GM19025 (cell line): Measurements from ENCODE around the gene TTF2.
A peak's percentile ranks its signal among the peaks of the same experiment; 100 is the strongest.

Experiments used
- ATAC-seq: cut with Tn5 transposase; IDR thresholded peaks from one replicate; pipeline ENCODE4 v1.9.1; 2021; ENCODE audit warnings: mild to moderate bottlenecking, low read depth, moderate library complexity; ENCODE audit not compliant: unreplicated experiment

TTF2 gene

GRCh38 chr1:117044217-117044616 lies 15.9 kb upstream of the TTF2 start:
- ATAC-seq = no peak

- ATAC-seq = no peak
Measured at GRCh38 chr1:117045644-117046043, 14.5 kb upstream of the TTF2 start.

GRCh38 chr1:117046781-117047180 lies 13.3 kb upstream of the TTF2 start:
- ATAC-seq = no peak

GRCh38 chr1:117047271-117047670 lies 12.9 kb upstream of the TTF2 start:
- no peak for ATAC-seq

- no peak for ATAC-seq
Measured at GRCh38 chr1:117049857-117050256, 10.3 kb upstream of the TTF2 start.

- ATAC-seq = peak; percentile 89
Measured at GRCh38 chr1:117051224-117052064, 8.7 kb upstream of the TTF2 start.

GRCh38 chr1:117054068-117054467 lies 6.1 kb upstream of the TTF2 start:
- ATAC-seq = no peak

- ATAC-seq = no peak
Measured at GRCh38 chr1:117058810-117059209, 1.3 kb upstream of the TTF2 start.

GRCh38 chr1:117059334-117059677 lies 820 bp upstream of the TTF2 start:
- no peak for ATAC-seq

GRCh38 chr1:117060441-117061317 lies 553 bp downstream of the TTF2 start:
- peak; percentile 6 for ATAC-seq

- peak; percentile 25 for ATAC-seq
Measured at GRCh38 chr1:117061986-117062415, 1.9 kb downstream of the TTF2 start.

GRCh38 chr1:117066367-117066766 lies 6.2 kb downstream of the TTF2 start:
- ATAC-seq = no peak

GRCh38 chr1:117067533-117068370 lies 7.6 kb downstream of the TTF2 start:
- ATAC-seq = peak; percentile 50

- ATAC-seq = no peak
Measured at GRCh38 chr1:117068580-117068979, 8.5 kb downstream of the TTF2 start.

GRCh38 chr1:117069220-117069844 lies 9.2 kb downstream of the TTF2 start:
- no peak for ATAC-seq

GRCh38 chr1:117070124-117070523 lies 10.0 kb downstream of the TTF2 start:
- ATAC-seq = no peak

- ATAC-seq = no peak
Measured at GRCh38 chr1:117076648-117077047, 16.5 kb downstream of the TTF2 start.

- ATAC-seq = no peak
Measured at GRCh38 chr1:117077267-117077666, 17.1 kb downstream of the TTF2 start.

GRCh38 chr1:117079737-117080136 lies 19.6 kb downstream of the TTF2 start:
- no peak for ATAC-seq

- no peak for ATAC-seq
Measured at GRCh38 chr1:117084231-117084630, 24.1 kb downstream of the TTF2 start.
